Renal pelvis (tissue), 4 donors: ENCODE measurements around the gene IQCK. TPM values are rescaled to one million over a fixed set of nuclear protein-coding genes. Genes with fewer than 3 reads are reported as not detected.
A peak's percentile ranks its signal among the peaks of the same experiment; 100 is the strongest.
"Not testable (repeated sequence)": the region's sequence is repeated elsewhere in the genome, so short reads cannot be mapped to it uniquely, and the experiment has no call there.

ENCODE experiments used
- DNase-seq: peaks from one replicate; pipeline ENCODE4 v3.0.0-alpha.2; 2013
- polyA plus RNA-seq, 3 donors: library from polyadenylated mRNA; unstranded; fragments of 120-200 nt; gene quantifications; one replicate each; pipeline ENCODE4 v1.2.1, GENCODE V29; 2013; ENCODE audit not compliant: insufficient read length in 3 of 3

The IQCK gene
- polyA plus RNA-seq, 3 donors, result 42.0 to 51.0 (median 45.9) TPM

- DNase-seq, result not testable (repeated sequence)
These were observed 83.8 kb downstream of the IQCK start for GRCh38 chr16:19801824-19802223.

GRCh38 chr16:19802612-19803011 lies 84.5 kb downstream of the IQCK start:
- no peak for DNase-seq

GRCh38 chr16:19804538-19805323 lies 86.7 kb downstream of the IQCK start:
- DNase-seq, result peak; percentile 41

- DNase-seq, result no peak
These were observed 87.5 kb downstream of the IQCK start for GRCh38 chr16:19805459-19806162.

GRCh38 chr16:19808061-19808641 lies 90.1 kb downstream of the IQCK start:
- peak; percentile 43 for DNase-seq

GRCh38 chr16:19809121-19809635 lies 91.1 kb downstream of the IQCK start:
- DNase-seq, result no peak

GRCh38 chr16:19809693-19810092 lies 91.6 kb downstream of the IQCK start:
- no peak for DNase-seq

- peak; percentile 51 for DNase-seq
These were observed 93.0 kb downstream of the IQCK start for GRCh38 chr16:19810817-19811731.

- DNase-seq, result no peak
These were observed 94.9 kb downstream of the IQCK start for GRCh38 chr16:19812986-19813385.

GRCh38 chr16:19815418-19815817 lies 97.3 kb downstream of the IQCK start:
- DNase-seq, result no peak

- no peak for DNase-seq
These were observed 99.1 kb downstream of the IQCK start for GRCh38 chr16:19817122-19817521.

GRCh38 chr16:19817875-19818274 lies 99.8 kb downstream of the IQCK start:
- no peak for DNase-seq

GRCh38 chr16:19822533-19822932 lies 104.5 kb downstream of the IQCK start:
- DNase-seq, result no peak

GRCh38 chr16:19823322-19823721 lies 105.3 kb downstream of the IQCK start:
- DNase-seq, result no peak

- DNase-seq, result no peak
These were observed 106.1 kb downstream of the IQCK start for GRCh38 chr16:19824216-19824615.

GRCh38 chr16:19829844-19830692 lies 112.0 kb downstream of the IQCK start:
- no peak for DNase-seq

GRCh38 chr16:19830902-19831560 lies 113.0 kb downstream of the IQCK start:
- DNase-seq, result no peak

- DNase-seq, result no peak
These were observed 113.6 kb downstream of the IQCK start for GRCh38 chr16:19831678-19832077.

GRCh38 chr16:19833176-19833575 lies 115.1 kb downstream of the IQCK start:
- DNase-seq, result no peak

GRCh38 chr16:19833581-19833980 lies 115.5 kb downstream of the IQCK start:
- DNase-seq, result no peak
